Choroid plexus epithelial cell (primary cell): ENCODE measurements around the gene P2RX3.
A peak's percentile ranks its signal among the peaks of the same experiment; 100 is the strongest.

Experiments used
- DNase-seq: peaks from one replicate; pipeline ENCODE4 v3.0.0-alpha.2; 2010; ENCODE audit warnings: low read depth
- H3K4me3 ChIP-seq: 2 replicates; pipeline ENCODE4 v1.5.1; 2011; ENCODE audit warnings: low read depth, mild to moderate bottlenecking, control low read depth, low read length, moderate library complexity
- CTCF ChIP-seq: conservative IDR thresholded peaks from 2 replicates; pipeline ENCODE4 v1.5.1; 2011; ENCODE audit warnings: low read depth, mild to moderate bottlenecking, control low read depth, inconsistent platforms, low read length, moderate library complexity

P2RX3 gene

GRCh38 chr11:57407010-57407920, 69.1 kb downstream of the P2RX3 start:
- DNase-seq = no peak
- TF ChIP-seq CTCF = no peak
- no peak overlapping the region for H3K4me3 ChIP-seq

DNA sequence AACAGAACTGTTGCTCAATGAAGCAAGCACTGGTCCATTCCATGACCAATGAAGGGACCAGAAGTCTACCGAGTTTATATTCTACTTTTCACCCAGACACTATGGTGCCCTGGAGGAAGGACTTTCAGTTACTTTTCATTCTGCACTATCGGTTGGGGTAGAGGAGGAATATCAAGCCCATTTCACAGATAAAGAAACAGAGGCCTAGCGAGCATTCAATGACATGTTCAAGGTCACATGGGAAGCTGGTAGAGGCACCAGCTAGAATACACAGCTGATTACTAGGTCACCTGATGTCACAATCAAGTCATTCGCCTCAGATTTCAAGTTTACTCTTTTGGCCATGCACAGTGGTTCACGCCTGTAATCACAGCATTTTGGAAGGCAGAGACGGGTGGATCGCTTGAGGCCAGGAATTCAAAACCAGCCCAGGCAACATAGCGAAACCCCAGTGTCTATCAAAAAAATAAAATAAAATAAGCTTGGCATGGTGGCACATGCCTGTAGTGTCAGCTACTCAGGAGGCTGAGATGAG, 69.9 kb downstream of the P2RX3 start:
- no peak for DNase-seq

DNA sequence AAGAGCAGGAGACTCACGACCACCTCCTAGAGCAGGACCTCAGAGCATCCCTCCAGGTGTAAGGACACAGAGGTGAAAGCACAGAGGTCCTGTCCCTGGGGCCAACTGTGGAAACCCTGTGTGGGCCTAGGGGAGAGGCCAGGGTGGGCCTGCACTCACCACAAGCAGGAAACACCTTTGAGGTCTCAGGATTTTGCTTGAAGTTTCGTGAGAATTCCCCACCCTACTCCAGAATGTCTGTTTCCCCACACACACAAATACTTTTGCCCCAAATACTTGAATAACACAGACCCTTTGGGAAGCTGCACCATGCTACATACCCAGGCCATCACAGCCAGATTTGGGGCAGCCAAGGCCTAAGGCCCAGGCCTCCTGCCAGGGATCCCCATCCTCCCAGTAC, 70.6 kb downstream of the P2RX3 start:
- DNase-seq = no peak
- no peak for TF ChIP-seq CTCF
- H3K4me3 ChIP-seq = no peak overlapping the region

More for the DNA sequence above, 69.9 kb downstream of the P2RX3 start:
- no peak for TF ChIP-seq CTCF
- H3K4me3 ChIP-seq = no peak overlapping the region

GRCh38 chr11:57409321-57410100, 71.4 kb downstream of the P2RX3 start:
- DNase-seq = no peak
- H3K4me3 ChIP-seq = no peak overlapping the region
- TF ChIP-seq CTCF = no peak

GRCh38 chr11:57410287-57410686, 72.1 kb downstream of the P2RX3 start:
- no peak for TF ChIP-seq CTCF
- no peak overlapping the region for H3K4me3 ChIP-seq
- DNase-seq = peak; percentile 96

DNA sequence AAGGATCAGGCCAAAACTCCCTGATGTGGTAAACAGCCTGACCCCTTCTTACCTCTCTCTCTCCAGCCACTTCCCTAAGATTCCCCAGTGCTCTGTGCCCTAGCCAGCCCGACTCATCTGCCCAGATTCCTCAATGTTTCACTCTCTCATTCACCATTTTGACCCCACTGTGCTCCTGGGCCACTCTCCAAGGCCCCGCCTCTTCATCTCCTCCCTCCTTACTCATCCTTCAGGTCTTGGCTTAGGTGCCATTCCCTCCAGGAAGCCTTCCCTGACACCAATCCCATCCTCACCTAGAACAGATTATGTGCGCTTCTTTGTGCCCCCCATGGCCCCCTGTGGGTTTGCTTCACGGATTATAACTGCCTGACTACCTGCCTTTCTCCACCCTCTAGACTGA, 75.5 kb downstream of the P2RX3 start:
- no peak overlapping the region for H3K4me3 ChIP-seq
- DNase-seq = no peak
- no peak for TF ChIP-seq CTCF
